NCI-H187 (cell line): ENCODE data around the gene ACSF2.
A peak's percentile ranks its signal among the peaks of the same experiment; 100 is the strongest.
"Not testable (repeated sequence)": the region's sequence is repeated elsewhere in the genome, so short reads cannot be mapped to it uniquely, and the experiment has no call there.

ENCODE experiments used
- DNase-seq, 2 experiments: peaks; one replicate each; lab custom pipeline; 2025; lab: John Stamatoyannopoulos, UW

The ACSF2 gene

DNA sequence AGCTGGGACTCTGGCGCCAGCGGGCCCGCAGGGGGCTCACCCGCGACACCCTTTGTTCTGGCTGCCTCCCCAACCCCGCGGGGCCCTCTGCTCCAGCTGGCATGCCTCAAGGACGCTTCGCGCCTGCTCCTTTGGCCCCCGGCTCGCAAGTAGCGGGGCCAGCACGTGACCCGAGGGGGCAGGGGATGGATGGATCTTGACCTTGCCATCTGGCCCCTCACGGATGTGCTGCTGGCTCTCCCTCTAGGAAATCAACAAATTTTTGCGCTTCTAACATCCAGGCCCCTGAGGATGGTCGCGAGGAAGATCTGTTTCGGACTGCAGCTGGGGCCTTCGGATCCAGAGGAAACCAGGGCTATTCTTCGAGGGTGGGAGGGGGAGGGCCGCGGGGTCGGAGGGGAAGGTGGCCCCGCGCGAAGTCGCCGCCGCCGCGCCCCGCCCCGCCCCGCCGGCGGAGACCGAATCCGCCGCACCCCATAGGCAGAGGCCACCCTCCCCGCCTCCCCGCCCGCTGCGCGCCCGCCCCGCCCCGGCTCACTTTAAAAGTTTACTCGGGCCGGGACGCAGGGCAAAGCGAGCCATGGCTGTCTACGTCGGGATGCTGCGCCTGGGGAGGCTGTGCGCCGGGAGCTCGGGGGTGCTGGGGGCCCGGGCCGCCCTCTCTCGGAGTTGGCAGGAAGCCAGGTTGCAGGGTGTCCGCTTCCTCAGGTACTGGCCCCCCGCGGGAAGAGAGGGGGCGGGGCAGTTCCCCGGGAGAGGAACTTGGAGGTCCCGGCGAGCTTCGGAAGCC, at the start of gene ACSF2:
Gene ACSF2, plus strand, starts transcription at position 537 of the 790 bp plus-strand sequence. Its CDS starts 44 bp downstream, at position 581.
- no peak for DNase-seq

GRCh38 chr17:50379351-50380132, 46.5 kb upstream of the ACSF2 start:
- no peak for DNase-seq

GRCh38 chr17:50380369-50381259, 45.4 kb upstream of the ACSF2 start:
- DNase-seq, result no peak

DNA sequence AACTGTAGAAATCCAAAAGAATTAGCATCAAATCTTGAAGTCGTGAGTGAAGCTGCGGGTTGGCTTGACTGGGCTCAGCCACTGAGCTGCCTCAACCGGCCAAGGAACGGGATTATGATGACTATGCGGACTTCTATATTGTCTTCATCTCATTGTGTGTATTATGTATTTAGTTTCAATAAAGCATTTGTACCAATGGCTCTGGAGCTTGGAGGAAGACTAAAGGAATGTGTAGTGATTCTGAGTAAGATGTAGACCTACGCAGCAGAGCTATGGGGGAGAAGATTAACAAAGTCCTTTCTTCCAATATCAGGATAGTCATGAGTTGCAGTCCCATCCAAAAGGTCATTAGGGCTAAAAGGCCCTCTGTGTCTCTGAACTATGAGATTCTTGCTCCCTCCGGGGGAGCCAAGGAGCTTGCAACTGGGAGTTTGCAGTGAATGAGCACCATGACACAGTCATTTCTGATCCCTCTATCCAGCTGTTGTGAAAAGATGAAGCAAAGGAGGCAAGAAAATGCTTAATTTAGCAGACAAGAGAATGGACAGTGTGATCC, 44.7 kb upstream of the ACSF2 start:
- DNase-seq, result no peak

DNA sequence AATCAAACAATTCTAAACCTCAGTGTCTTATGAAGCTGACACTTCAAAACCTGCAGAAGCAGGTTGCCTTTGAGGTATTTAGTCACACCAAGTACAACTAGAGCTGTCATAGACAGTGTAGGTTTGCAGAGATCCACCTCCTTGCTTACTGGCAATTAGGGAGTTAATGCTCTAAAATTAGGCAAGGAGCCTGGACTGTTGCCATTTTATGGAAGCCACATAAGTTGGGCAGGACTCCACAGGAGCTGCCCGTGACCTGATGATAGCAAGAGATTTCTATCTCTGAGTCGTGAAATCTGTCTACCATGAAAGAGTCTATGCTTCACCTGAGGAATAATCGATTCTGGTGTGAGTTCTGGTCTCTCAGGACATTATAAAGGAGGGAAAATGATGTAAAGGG, 44.1 kb upstream of the ACSF2 start:
- DNase-seq, result no peak

- no peak for DNase-seq
Observed at GRCh38 chr17:50382931-50383330, 43.1 kb upstream of the ACSF2 start.

DNA sequence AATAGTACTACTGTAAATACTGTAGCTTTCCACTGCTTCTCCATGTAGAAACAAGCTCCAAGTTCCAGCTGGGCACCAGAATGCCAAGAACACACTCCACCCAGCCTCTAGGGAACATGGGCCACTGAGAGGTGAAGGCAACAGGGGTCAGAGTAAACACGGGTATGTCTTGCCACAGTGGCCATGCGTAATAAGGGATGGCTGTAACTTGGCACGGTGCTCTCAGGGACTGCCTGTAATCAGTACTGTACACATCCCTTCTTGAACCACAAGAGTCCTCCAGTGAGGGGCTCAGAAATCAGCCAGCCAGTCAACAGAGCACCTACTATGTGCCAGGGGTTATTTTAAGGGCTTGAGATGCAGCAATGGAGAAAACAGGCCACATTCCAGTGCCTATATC, 39.5 kb upstream of the ACSF2 start:
- no peak for DNase-seq

DNA sequence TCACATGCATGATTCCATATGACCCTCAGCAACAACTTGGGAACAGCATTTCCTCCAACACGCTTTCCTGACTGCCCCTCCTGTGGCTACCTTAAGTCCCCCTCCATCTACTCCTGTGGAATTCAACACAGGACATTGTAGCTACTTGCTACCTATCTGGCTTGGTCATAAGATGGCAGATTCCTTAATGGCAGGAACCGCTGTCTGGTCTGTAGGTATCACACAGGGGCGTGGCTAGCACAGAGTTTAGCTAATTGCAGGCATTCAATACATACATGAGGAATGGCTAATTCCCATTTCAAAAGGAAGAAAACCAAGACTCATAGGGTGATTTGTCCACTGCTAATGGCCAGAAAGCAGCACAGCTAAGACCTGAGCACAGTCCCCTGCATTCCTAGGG, 37.3 kb upstream of the ACSF2 start:
- DNase-seq, result no peak

- DNase-seq, result no peak
Observed at GRCh38 chr17:50389534-50389933, 36.5 kb upstream of the ACSF2 start.

GRCh38 chr17:50392621-50393020, 33.4 kb upstream of the ACSF2 start:
- no peak for DNase-seq

DNA sequence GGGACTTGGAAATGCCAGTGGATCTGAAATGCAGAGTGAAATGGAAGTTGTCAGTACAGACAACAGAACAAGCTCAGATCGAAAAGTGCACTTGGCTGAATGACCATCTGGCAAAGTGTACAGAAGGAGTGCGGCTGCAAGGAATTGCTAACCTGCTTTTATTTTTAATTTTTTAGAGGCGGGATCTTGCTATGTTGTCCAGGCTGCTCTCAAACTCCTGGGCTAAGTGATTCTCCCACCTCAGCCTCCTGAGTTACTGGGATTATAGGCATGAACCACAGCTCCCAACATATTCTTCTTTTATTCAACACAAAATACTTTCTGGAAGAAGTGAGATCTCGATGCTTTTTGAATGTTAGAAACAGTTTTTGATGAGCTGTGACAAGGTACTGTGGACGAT, 32.3 kb upstream of the ACSF2 start:
- no peak for DNase-seq

DNA sequence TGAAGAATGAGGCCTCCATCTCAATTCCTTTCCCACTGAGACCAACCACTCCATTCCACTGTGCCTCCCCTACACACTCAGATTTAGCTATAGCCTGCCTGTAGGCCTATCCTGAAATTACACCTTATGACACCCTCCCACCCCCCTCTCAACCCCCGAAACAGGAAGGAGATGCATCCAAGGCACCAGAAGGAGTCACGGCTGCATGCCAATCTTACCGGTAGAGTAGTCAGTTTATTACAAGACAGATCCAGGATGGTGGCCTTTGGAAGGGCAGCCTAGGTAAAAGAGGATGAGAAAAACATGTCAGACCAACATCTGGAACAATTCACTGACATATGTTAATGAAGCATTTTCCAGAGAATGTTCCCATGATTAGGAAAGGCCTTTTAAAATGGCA, 31.3 kb upstream of the ACSF2 start:
- no peak for DNase-seq

- DNase-seq, result no peak
Observed at GRCh38 chr17:50396261-50397110, 29.5 kb upstream of the ACSF2 start.

- peak; percentile 23 to 64 for DNase-seq
Observed at GRCh38 chr17:50397111-50397918, 28.7 kb upstream of the ACSF2 start, which contains the start of gene LRRC59. LRRC59 (minus strand) TSS chr17:50397523; CDS start chr17:50397317, 206 bp downstream.

DNA sequence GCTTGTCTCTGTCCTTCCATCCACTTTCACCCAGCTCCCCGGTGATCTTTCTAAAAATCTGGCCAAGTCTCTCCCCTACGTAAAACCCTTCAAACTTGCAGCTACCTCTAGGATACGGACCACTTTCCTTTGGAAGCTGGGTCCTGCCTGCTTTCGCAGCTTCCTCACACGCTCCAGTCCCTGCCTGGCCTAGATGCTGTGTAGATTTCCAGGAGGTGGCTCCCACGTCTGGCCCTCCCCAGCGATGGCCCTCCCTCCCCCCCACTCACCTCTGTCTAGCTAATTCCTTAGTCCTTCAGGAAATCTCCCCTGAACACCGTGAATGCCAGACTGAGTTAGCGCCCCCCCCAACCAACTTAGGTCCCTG, 28.1 kb upstream of the ACSF2 start:
- DNase-seq, result no peak

DNA sequence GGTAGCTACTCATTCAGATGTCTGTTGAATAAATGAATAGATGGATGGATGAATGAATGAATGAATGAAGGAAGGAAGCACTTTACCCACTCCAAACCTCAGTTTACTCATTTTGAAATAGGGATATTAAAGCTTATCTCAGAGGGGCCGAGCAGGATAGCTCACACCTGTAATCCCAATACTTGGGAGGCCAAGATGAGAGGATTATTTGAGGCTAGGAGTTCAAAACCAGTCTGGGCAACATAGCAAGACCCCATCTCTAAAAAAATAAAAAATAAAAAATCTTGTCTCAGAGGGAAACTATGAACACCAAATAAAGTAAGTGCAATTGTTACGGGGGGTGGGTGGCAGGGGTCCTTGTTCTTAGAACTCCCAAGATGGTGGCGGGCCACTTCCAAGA, 27.3 kb upstream of the ACSF2 start:
- DNase-seq, result not testable (repeated sequence)

GRCh38 chr17:50399591-50399990, 26.4 kb upstream of the ACSF2 start:
- not testable (repeated sequence) for DNase-seq

DNA sequence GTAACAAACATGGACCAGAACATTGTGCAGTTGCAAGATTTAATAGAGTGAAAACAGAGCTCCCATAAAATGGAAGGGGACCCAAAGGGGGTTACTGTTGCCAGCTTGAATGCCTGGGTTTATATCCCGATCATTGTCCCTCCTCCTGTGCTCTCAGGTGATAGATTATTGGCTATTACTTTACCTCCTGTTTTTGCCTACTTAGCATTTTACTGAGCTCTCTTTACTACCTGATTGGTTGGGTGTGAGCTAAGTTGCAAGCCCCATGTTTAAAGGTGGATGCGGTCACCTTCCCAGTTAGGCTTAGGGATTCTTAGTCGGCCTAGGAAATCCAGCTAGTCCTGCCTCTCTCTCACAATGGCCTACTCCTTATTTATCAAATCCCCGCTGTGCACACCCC, 20.7 kb upstream of the ACSF2 start:
- DNase-seq, result not testable (repeated sequence)

GRCh38 chr17:50406578-50406977, 19.4 kb upstream of the ACSF2 start:
- DNase-seq, result no peak

- no peak for DNase-seq
Observed at GRCh38 chr17:50407921-50408320, 18.1 kb upstream of the ACSF2 start.
